Fibroblast of lung (primary cell): ENCODE results near the gene MCRIP2.

Source experiments
- CTCF ChIP-seq, 2 donors: IDR thresholded peaks in 1 of 2; conservative IDR thresholded peaks in 1 of 2; 1 replicate in 1 of 2; 2 replicates in 1 of 2; pipeline ENCODE4 v1.5.1; 2011 to 2012; ENCODE audit warnings: low read length in 2 of 2, control low read depth in 1 of 2, inconsistent platforms in 1 of 2, low read depth in 1 of 2, mild to moderate bottlenecking in 1 of 2
- EZH2 ChIP-seq: IDR thresholded peaks from 2 replicates; pipeline ENCODE4 v1.5.1; 2012; ENCODE audit warnings: low read length, control low read depth, mild to moderate bottlenecking; ENCODE audit errors: missing control alignments

- no peak for TF ChIP-seq CTCF (conservative IDR thresholded peaks at IDR 0.05 in 1 of 2, IDR thresholded peaks at IDR 0.05 in 1 of 2; ENCODE audit: low read depth in 1 of 2, low read length in 2 of 2)
- TF ChIP-seq EZH2, result no peak
Measured at GRCh38 chr16:625977-626765, 15.5 kb upstream of the MCRIP2 start.
